ENCODE data around the gene PDF. TPM values are rescaled to one million over a fixed set of nuclear protein-coding genes. Genes with fewer than 3 reads are reported as not detected.

The PDF gene
- total and polyA plus RNA-seq, 2 of the 13 experiments (the other 11 are each of a cell fraction or from before 2014, with no cell fraction given): 12.4 to 48.8 TPM

DNA sequence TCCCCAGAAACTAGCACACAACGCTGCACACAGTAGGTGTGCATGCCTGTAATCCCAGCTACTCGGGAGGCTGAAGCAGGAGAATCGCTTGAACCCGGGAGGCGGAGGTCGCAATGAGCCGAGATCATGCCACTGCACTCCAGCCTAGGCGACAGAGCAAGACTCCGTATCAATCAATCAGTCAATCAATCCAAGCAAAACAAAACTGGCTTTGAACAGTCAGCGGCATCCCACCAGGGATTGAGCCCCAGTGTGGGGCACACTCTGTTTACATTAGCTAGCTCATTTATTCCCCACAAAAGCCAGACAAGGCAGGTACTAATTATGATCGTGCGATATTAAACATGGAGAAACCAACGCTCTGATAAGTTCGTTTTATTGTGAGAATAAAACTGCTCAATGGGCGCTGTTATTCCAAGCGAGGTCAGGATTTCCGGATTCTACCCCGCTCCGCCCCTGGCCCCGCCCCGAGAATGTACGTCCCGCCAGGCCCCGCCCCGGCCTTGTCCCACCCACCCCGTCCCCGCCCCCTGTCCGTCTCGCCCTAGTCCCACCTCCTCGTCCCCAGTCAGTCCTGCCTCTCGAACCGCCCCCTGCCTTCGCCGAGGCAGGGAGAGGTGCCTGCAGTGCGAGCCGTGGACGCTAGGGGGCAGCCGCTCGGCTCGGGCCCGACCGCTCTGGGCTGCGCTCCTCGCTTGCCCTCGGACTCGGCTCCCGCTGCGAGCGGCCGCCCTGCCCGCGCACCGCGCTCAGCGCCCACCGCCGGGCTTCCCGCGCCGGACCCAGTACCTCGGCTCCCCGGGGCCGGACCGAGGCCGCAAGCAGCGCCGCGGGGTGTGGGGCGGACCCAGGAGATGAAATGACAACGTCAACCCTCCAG is 19.5 kb downstream of the PDF start, which contains the start of gene VPS4A (continued):
- TF ChIP-seq, protein P1, sequence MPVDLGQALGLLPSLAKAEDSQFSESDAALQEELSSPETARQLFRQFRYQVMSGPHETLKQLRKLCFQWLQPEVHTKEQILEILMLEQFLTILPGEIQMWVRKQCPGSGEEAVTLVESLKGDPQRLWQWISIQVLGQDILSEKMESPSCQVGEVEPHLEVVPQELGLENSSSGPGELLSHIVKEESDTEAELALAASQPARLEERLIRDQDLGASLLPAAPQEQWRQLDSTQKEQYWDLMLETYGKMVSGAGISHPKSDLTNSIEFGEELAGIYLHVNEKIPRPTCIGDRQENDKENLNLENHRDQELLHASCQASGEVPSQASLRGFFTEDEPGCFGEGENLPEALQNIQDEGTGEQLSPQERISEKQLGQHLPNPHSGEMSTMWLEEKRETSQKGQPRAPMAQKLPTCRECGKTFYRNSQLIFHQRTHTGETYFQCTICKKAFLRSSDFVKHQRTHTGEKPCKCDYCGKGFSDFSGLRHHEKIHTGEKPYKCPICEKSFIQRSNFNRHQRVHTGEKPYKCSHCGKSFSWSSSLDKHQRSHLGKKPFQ (CRISPR knock-in tag; IDR thresholded peaks at IDR 0.05; ENCODE audit: insufficient replicate concordance): no peak
- TF ChIP-seq, protein P2, sequence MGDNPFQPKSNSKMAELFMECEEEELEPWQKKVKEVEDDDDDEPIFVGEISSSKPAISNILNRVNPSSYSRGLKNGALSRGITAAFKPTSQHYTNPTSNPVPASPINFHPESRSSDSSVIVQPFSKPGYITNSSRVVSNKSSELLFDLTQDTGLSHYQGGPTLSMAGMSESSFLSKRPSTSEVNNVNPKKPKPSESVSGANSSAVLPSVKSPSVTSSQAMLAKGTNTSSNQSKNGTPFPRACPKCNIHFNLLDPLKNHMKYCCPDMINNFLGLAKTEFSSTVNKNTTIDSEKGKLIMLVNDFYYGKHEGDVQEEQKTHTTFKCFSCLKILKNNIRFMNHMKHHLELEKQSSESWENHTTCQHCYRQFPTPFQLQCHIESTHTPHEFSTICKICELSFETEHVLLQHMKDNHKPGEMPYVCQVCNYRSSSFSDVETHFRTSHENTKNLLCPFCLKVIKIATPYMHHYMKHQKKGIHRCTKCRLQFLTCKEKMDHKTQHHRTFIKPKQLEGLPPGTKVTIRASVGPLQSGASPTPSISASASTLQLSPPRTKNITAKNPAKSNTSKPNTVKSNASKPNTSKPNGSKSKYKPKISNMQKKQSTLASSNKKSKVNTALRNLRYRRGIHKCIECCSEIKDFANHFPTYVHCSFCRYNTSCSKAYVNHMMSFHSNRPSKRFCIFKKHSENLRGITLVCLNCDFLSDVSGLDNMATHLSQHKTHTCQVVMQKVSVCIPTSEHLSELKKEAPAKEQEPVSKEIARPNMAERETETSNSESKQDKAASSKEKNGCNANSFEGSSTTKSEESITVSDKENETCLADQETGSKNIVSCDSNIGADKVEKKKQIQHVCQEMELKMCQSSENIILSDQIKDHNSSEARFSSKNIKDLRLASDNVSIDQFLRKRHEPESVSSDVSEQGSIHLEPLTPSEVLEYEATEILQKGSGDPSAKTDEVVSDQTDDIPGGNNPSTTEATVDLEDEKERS (CRISPR knock-in tag; IDR thresholded peaks at IDR 0.05): peak; percentile 44; the same call in 1 of the 2 replicates
- TF ChIP-seq NONO (IDR thresholded peaks at IDR 0.05) (no peak), NONO (CRISPR knock-in tag; conservative IDR thresholded peaks at IDR 0.05) (peak; percentile 96), ZNF451 (CRISPR knock-in tag; IDR thresholded peaks at IDR 0.05) (peak; percentile 67), MEF2D (CRISPR knock-in tag; IDR thresholded peaks at IDR 0.05) (peak; percentile 30; the same call in 1 of the 2 replicates), ZNF788 (CRISPR knock-in tag; IDR thresholded peaks at IDR 0.05; ENCODE audit: borderline replicate concordance) (peak; percentile 96), MTA1 (CRISPR knock-in tag; IDR thresholded peaks at IDR 0.05; ENCODE audit: borderline replicate concordance) (no peak), ZNF567 (CRISPR knock-in tag; IDR thresholded peaks at IDR 0.05; ENCODE audit: borderline replicate concordance) (0 out of 2 replicates have a peak, but pooled peaks have one; percentile 75), ZMYM4 (CRISPR knock-in tag; IDR thresholded peaks at IDR 0.05) (peak; percentile 94), HCFC1 (IDR thresholded peaks at IDR 0.05; ENCODE audit: low read depth, low read length) (peak; percentile 65), HIVEP1 (CRISPR knock-in tag; IDR thresholded peaks at IDR 0.05) (0 out of 2 replicates have a peak, but pooled peaks have one; percentile 27), ZNF543 (CRISPR knock-in tag; IDR thresholded peaks at IDR 0.05) (0 out of 2 replicates have a peak, but pooled peaks have one; percentile 61), GATAD1 (CRISPR knock-in tag; IDR thresholded peaks at IDR 0.05) (peak; percentile 84)
- TF ChIP-seq, protein P3, sequence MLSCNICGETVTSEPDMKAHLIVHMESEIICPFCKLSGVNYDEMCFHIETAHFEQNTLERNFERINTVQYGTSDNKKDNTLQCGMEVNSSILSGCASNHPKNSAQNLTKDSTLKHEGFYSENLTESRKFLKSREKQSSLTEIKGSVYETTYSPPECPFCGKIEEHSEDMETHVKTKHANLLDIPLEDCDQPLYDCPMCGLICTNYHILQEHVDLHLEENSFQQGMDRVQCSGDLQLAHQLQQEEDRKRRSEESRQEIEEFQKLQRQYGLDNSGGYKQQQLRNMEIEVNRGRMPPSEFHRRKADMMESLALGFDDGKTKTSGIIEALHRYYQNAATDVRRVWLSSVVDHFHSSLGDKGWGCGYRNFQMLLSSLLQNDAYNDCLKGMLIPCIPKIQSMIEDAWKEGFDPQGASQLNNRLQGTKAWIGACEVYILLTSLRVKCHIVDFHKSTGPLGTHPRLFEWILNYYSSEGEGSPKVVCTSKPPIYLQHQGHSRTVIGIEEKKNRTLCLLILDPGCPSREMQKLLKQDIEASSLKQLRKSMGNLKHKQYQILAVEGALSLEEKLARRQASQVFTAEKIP (CRISPR knock-in tag; IDR thresholded peaks at IDR 0.05; ENCODE audit: borderline replicate concordance): no peak
- TF ChIP-seq, protein P4, sequence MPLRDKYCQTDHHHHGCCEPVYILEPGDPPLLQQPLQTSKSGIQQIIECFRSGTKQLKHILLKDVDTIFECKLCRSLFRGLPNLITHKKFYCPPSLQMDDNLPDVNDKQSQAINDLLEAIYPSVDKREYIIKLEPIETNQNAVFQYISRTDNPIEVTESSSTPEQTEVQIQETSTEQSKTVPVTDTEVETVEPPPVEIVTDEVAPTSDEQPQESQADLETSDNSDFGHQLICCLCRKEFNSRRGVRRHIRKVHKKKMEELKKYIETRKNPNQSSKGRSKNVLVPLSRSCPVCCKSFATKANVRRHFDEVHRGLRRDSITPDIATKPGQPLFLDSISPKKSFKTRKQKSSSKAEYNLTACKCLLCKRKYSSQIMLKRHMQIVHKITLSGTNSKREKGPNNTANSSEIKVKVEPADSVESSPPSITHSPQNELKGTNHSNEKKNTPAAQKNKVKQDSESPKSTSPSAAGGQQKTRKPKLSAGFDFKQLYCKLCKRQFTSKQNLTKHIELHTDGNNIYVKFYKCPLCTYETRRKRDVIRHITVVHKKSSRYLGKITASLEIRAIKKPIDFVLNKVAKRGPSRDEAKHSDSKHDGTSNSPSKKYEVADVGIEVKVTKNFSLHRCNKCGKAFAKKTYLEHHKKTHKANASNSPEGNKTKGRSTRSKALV (CRISPR knock-in tag; IDR thresholded peaks at IDR 0.05): no peak
- TF ChIP-seq, protein P5, sequence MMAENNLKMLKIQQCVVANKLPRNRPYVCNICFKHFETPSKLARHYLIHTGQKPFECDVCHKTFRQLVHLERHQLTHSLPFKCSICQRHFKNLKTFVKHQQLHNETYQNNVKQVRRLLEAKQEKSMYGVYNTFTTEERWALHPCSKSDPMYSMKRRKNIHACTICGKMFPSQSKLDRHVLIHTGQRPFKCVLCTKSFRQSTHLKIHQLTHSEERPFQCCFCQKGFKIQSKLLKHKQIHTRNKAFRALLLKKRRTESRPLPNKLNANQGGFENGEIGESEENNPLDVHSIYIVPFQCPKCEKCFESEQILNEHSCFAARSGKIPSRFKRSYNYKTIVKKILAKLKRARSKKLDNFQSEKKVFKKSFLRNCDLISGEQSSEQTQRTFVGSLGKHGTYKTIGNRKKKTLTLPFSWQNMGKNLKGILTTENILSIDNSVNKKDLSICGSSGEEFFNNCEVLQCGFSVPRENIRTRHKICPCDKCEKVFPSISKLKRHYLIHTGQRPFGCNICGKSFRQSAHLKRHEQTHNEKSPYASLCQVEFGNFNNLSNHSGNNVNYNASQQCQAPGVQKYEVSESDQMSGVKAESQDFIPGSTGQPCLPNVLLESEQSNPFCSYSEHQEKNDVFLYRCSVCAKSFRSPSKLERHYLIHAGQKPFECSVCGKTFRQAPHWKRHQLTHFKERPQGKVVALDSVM (CRISPR knock-in tag; IDR thresholded peaks at IDR 0.05): no peak; the same call in none of the 2 replicates
